ENCODE results near the gene SIRPD.

The SIRPD gene

DNA sequence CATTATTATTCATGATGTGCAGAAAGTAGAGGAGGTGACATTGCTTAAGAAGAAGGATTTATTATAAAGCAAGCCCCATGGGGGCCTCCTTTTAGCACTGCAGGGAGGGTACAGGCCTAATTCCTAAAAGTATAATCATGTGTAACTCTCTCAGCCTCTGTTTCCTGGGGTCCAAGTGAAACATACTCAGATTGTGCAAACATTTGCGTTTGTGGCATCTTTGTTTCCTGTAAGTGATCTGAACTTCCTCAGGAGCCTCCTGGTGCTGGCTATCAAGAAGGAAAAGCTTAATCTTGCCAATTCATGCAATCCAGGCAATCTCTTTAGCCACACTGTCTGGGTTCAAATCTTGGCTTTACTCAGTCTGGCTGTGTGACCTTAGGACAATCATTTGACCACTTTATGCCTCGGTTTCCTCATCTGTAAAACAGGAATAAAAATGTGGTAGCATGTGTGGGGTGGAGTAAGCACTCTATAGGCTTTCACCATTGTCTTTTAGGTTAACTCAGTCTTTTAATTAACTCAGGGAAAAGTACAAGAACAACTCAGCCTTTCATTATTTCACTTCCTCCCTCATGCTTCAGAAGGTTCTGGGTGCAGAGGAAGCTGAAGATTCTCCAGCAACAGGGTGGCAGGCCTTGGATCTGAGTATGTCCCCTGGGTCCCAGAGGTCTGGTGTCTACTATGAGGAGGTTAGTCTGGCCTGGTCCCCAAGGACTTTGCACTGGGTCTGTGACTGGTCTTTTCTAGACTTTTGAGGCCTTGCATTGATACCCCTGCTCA, 65.5 kb downstream of the SIRPD start:
- FAIRE-seq = no peak

- no peak for FAIRE-seq
Observed at GRCh38 chr20:1491281-1491840, 66.1 kb downstream of the SIRPD start, which contains the start of gene SIRPB2. SIRPB2 (minus strand) TSS chr20:1491420; CDS start chr20:1491359, 61 bp downstream.

- FAIRE-seq = no peak
Observed at GRCh38 chr20:1490643-1491195, 66.8 kb downstream of the SIRPD start.

- FAIRE-seq = no peak
Observed at GRCh38 chr20:1489764-1490436, 67.6 kb downstream of the SIRPD start.

- FAIRE-seq = no peak
Observed at GRCh38 chr20:1489325-1489724, 68.2 kb downstream of the SIRPD start.

- FAIRE-seq = no peak
Observed at GRCh38 chr20:1486566-1486965, 70.9 kb downstream of the SIRPD start.

- FAIRE-seq = no peak
Observed at GRCh38 chr20:1484438-1485116, 72.9 kb downstream of the SIRPD start.

Data from endometrium (tissue), 2 donors.